H1 (cell line): ENCODE data around the gene PPA1. TPM values are rescaled to one million over a fixed set of nuclear protein-coding genes. Genes with fewer than 3 reads are reported as not detected.

Experiments used
- CTBP2 ChIP-seq: IDR thresholded peaks from 2 replicates; pipeline ENCODE4 v1.7.0; 2011; ENCODE audit warnings: borderline replicate concordance, mild to moderate bottlenecking, moderate library complexity, mixed read lengths, low read length; ENCODE audit not compliant: insufficient read depth, insufficient read length
- E2F6 ChIP-seq: IDR thresholded peaks from 2 replicates; pipeline ENCODE4 v1.6.1; 2012; ENCODE audit warnings: inconsistent platforms
- EZH2 ChIP-seq: fragments of 200-600 bp; sonication (generic); IDR thresholded peaks from 2 replicates; pipeline ENCODE4 v1.7.1; 2012; ENCODE audit warnings: low read depth, mild to moderate bottlenecking, moderate library complexity, low read length, inconsistent platforms; ENCODE audit not compliant: severe bottlenecking
- FOSL1 ChIP-seq: IDR thresholded peaks from 2 replicates; pipeline ENCODE4 v1.6.1; 2011; ENCODE audit warnings: mild to moderate bottlenecking, low read depth, low read length, moderate library complexity; ENCODE audit not compliant: insufficient read depth
- HDAC2 ChIP-seq, 2 experiments: fragments of 300-600 bp in 1 of 2; sonication (generic) in 1 of 2; IDR thresholded peaks; 2 replicates each; pipeline ENCODE4 v1.6.1; 2011 to 2012; ENCODE audit warnings: low read depth in 2 of 2, low read length in 2 of 2, mild to moderate bottlenecking in 2 of 2, moderate library complexity in 2 of 2, borderline replicate concordance in 1 of 2, inconsistent platforms in 1 of 2
- polyA plus RNA-seq, 7 experiments: library from polyadenylated mRNA; depleted of rRNA in 3 of 7; stranded (reverse) in 5 of 7; unstranded in 2 of 7; fragments of >200 nt in 5 of 7; fragments of 200-250 nt in 2 of 7; gene quantifications; 1 replicate in 5 of 7; 2 replicates in 1 of 7; 4 replicates in 1 of 7; pipeline versions ENCODE4 v1.2.1 to v1.2.3, GENCODE V29; 2011 to 2013; ENCODE audit warnings: missing spikeins in 2 of 7, mixed read lengths in 2 of 7
- total RNA-seq: library from RNA; stranded (reverse); fragmentation: NEBNext Ultra II Directional; extraction: Animal tissue kit (Norgen Biotek cat#: 25700); gene quantifications from 2 replicates; pipeline ENCODE4 v1.2.1, GENCODE V29; 2021
- TF ChIP-seq, protein P1 (sequence below): fragments of 300-600 bp; sonication (generic); IDR thresholded peaks from 2 replicates; pipeline ENCODE4 v1.7.1; 2012; ENCODE audit warnings: low read length, moderate library complexity, mild to moderate bottlenecking, inconsistent platforms; ENCODE audit not compliant: insufficient replicate concordance
- TF ChIP-seq, protein P2 (sequence below), 3 experiments: IDR thresholded peaks; 1 replicate in 2 of 3; 2 replicates in 1 of 3; pipeline versions ENCODE4 v1.5.1 to v1.6.1; 2011; ENCODE audit warnings: low read length in 3 of 3, mild to moderate bottlenecking in 3 of 3, inconsistent platforms in 2 of 3, low read depth in 1 of 3, moderate library complexity in 1 of 3; ENCODE audit not compliant: insufficient read depth in 1 of 3; ENCODE audit errors: control extremely low read depth in 1 of 3

Gene PPA1
- total and polyA plus RNA-seq, 2 of the 8 experiments (the other 6 are each of a cell fraction or from before 2014, with no cell fraction given) = 77.0 to 191 TPM

GRCh38 chr10:70201105-70201504, 32.1 kb downstream of the PPA1 start (continued):
- TF ChIP-seq, protein P1, sequence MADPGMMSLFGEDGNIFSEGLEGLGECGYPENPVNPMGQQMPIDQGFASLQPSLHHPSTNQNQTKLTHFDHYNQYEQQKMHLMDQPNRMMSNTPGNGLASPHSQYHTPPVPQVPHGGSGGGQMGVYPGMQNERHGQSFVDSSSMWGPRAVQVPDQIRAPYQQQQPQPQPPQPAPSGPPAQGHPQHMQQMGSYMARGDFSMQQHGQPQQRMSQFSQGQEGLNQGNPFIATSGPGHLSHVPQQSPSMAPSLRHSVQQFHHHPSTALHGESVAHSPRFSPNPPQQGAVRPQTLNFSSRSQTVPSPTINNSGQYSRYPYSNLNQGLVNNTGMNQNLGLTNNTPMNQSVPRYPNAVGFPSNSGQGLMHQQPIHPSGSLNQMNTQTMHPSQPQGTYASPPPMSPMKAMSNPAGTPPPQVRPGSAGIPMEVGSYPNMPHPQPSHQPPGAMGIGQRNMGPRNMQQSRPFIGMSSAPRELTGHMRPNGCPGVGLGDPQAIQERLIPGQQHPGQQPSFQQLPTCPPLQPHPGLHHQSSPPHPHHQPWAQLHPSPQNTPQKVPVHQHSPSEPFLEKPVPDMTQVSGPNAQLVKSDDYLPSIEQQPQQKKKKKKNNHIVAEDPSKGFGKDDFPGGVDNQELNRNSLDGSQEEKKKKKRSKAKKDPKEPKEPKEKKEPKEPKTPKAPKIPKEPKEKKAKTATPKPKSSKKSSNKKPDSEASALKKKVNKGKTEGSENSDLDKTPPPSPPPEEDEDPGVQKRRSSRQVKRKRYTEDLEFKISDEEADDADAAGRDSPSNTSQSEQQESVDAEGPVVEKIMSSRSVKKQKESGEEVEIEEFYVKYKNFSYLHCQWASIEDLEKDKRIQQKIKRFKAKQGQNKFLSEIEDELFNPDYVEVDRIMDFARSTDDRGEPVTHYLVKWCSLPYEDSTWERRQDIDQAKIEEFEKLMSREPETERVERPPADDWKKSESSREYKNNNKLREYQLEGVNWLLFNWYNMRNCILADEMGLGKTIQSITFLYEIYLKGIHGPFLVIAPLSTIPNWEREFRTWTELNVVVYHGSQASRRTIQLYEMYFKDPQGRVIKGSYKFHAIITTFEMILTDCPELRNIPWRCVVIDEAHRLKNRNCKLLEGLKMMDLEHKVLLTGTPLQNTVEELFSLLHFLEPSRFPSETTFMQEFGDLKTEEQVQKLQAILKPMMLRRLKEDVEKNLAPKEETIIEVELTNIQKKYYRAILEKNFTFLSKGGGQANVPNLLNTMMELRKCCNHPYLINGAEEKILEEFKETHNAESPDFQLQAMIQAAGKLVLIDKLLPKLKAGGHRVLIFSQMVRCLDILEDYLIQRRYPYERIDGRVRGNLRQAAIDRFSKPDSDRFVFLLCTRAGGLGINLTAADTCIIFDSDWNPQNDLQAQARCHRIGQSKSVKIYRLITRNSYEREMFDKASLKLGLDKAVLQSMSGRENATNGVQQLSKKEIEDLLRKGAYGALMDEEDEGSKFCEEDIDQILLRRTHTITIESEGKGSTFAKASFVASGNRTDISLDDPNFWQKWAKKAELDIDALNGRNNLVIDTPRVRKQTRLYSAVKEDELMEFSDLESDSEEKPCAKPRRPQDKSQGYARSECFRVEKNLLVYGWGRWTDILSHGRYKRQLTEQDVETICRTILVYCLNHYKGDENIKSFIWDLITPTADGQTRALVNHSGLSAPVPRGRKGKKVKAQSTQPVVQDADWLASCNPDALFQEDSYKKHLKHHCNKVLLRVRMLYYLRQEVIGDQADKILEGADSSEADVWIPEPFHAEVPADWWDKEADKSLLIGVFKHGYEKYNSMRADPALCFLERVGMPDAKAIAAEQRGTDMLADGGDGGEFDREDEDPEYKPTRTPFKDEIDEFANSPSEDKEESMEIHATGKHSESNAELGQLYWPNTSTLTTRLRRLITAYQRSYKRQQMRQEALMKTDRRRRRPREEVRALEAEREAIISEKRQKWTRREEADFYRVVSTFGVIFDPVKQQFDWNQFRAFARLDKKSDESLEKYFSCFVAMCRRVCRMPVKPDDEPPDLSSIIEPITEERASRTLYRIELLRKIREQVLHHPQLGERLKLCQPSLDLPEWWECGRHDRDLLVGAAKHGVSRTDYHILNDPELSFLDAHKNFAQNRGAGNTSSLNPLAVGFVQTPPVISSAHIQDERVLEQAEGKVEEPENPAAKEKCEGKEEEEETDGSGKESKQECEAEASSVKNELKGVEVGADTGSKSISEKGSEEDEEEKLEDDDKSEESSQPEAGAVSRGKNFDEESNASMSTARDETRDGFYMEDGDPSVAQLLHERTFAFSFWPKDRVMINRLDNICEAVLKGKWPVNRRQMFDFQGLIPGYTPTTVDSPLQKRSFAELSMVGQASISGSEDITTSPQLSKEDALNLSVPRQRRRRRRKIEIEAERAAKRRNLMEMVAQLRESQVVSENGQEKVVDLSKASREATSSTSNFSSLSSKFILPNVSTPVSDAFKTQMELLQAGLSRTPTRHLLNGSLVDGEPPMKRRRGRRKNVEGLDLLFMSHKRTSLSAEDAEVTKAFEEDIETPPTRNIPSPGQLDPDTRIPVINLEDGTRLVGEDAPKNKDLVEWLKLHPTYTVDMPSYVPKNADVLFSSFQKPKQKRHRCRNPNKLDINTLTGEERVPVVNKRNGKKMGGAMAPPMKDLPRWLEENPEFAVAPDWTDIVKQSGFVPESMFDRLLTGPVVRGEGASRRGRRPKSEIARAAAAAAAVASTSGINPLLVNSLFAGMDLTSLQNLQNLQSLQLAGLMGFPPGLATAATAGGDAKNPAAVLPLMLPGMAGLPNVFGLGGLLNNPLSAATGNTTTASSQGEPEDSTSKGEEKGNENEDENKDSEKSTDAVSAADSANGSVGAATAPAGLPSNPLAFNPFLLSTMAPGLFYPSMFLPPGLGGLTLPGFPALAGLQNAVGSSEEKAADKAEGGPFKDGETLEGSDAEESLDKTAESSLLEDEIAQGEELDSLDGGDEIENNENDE = no peak
- no peak for TF ChIP-seq HDAC2 (IDR thresholded peaks at IDR 0.05; ENCODE audit: borderline replicate concordance in 1 of 2, low read depth in 2 of 2, low read length in 2 of 2)
- no peak for TF ChIP-seq E2F6
- TF ChIP-seq FOSL1 = no peak
- TF ChIP-seq, protein P2, sequence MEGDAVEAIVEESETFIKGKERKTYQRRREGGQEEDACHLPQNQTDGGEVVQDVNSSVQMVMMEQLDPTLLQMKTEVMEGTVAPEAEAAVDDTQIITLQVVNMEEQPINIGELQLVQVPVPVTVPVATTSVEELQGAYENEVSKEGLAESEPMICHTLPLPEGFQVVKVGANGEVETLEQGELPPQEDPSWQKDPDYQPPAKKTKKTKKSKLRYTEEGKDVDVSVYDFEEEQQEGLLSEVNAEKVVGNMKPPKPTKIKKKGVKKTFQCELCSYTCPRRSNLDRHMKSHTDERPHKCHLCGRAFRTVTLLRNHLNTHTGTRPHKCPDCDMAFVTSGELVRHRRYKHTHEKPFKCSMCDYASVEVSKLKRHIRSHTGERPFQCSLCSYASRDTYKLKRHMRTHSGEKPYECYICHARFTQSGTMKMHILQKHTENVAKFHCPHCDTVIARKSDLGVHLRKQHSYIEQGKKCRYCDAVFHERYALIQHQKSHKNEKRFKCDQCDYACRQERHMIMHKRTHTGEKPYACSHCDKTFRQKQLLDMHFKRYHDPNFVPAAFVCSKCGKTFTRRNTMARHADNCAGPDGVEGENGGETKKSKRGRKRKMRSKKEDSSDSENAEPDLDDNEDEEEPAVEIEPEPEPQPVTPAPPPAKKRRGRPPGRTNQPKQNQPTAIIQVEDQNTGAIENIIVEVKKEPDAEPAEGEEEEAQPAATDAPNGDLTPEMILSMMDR (IDR thresholded peaks at IDR 0.05; ENCODE audit: control extremely low read depth in 1 of 3, insufficient read depth in 1 of 3, low read depth in 1 of 3, low read length in 3 of 3) = no peak
- no peak for TF ChIP-seq EZH2
- no peak for TF ChIP-seq CTBP2
